Effector CD4-positive, alpha-beta T cell (primary cell): ENCODE measurements around the gene SEC11A.

Source experiments
- DNase-seq: peaks from one replicate; pipeline ENCODE4 v3.0.0-alpha.2; 2020

Gene SEC11A

GRCh38 chr15:84634228-84634837 is 81.6 kb downstream of the SEC11A start:
- DNase-seq = no peak

- DNase-seq = peak; percentile 48
These were observed 82.4 kb downstream of the SEC11A start for GRCh38 chr15:84633311-84634227.

GRCh38 chr15:84631706-84632272 is 84.2 kb downstream of the SEC11A start:
- no peak for DNase-seq

- DNase-seq = no peak
These were observed 86.9 kb downstream of the SEC11A start for GRCh38 chr15:84629033-84629432.

- no peak for DNase-seq
These were observed 90.8 kb downstream of the SEC11A start for GRCh38 chr15:84625123-84625522.

GRCh38 chr15:84624359-84624758 is 91.6 kb downstream of the SEC11A start:
- no peak for DNase-seq

GRCh38 chr15:84621358-84621979 is 94.5 kb downstream of the SEC11A start:
- DNase-seq = no peak

GRCh38 chr15:84620626-84621025 is 95.3 kb downstream of the SEC11A start:
- DNase-seq = no peak
